H9 (cell line): ENCODE results near the gene PRKACB. TPM values are rescaled to one million over a fixed set of nuclear protein-coding genes. Genes with fewer than 3 reads are reported as not detected.

Source experiments
- DNase-seq: peaks from one replicate; pipeline ENCODE4 v3.0.0-alpha.2; 2017
- H2AFZ ChIP-seq: one replicate; pipeline ENCODE4 v1.6.1; 2013; ENCODE audit warnings: mild to moderate bottlenecking, low read length, control low read depth, moderate library complexity
- H2AK5ac ChIP-seq: 2 replicates; pipeline ENCODE4 v1.6.1; 2013; ENCODE audit warnings: low read length, control low read depth, mixed read lengths; ENCODE audit not compliant: insufficient read length
- H2BK120ac ChIP-seq: one replicate; pipeline ENCODE4 v1.6.1; 2013; ENCODE audit warnings: low read depth, mild to moderate bottlenecking, low read length, control low read depth, inconsistent platforms; ENCODE audit not compliant: poor library complexity, severe bottlenecking
- H2BK12ac ChIP-seq: 2 replicates; pipeline ENCODE4 v1.6.1; 2013; ENCODE audit warnings: low read length, control low read depth, mixed read lengths, low read depth; ENCODE audit not compliant: insufficient read length
- H2BK15ac ChIP-seq: 2 replicates; pipeline ENCODE4 v1.6.1; 2013; ENCODE audit warnings: low read depth, low read length, control low read depth
- H2BK20ac ChIP-seq: one replicate; pipeline ENCODE4 v1.6.1; 2013; ENCODE audit warnings: low read depth, mild to moderate bottlenecking, low read length, control low read depth, inconsistent platforms; ENCODE audit not compliant: poor library complexity, severe bottlenecking
- H2BK5ac ChIP-seq: 2 replicates; pipeline ENCODE4 v1.6.1; 2013; ENCODE audit warnings: low read length, control low read depth, mixed read lengths; ENCODE audit not compliant: insufficient read length
- H3K14ac ChIP-seq: 2 replicates; pipeline ENCODE4 v1.6.1; 2013; ENCODE audit warnings: low read length, control low read depth; ENCODE audit not compliant: insufficient read depth
- H3K18ac ChIP-seq: 2 replicates; pipeline ENCODE4 v1.6.1; 2013; ENCODE audit warnings: low read depth, mild to moderate bottlenecking, mixed read lengths, low read length, control low read depth; ENCODE audit not compliant: insufficient read length
- H3K23ac ChIP-seq: 2 replicates; pipeline ENCODE4 v1.6.1; 2013; ENCODE audit warnings: low read length, control low read depth, mixed read lengths, low read depth; ENCODE audit not compliant: insufficient read length
- H3K23me2 ChIP-seq: 2 replicates; pipeline ENCODE4 v1.6.1; 2013; ENCODE audit warnings: low read depth, mild to moderate bottlenecking, mixed read lengths, low read length, control low read depth; ENCODE audit not compliant: insufficient read length, poor library complexity, severe bottlenecking
- H3K27ac ChIP-seq: 2 replicates; pipeline ENCODE4 v1.5.1; 2013; ENCODE audit warnings: low read length, control low read depth, mixed read lengths, low read depth; ENCODE audit not compliant: insufficient read length
- H3K27me3 ChIP-seq: 2 replicates; pipeline ENCODE4 v1.6.1; 2013; ENCODE audit warnings: low read length, control low read depth, inconsistent platforms; ENCODE audit not compliant: insufficient read depth
- H3K4ac ChIP-seq: 2 replicates; pipeline ENCODE4 v1.6.1; 2013; ENCODE audit warnings: low read depth, mild to moderate bottlenecking, control low read depth, inconsistent platforms, low read length, moderate library complexity
- H3K4me1 ChIP-seq: 2 replicates; pipeline ENCODE4 v1.6.1; 2013; ENCODE audit warnings: low read length, control low read depth, inconsistent platforms; ENCODE audit not compliant: insufficient read depth
- H3K4me2 ChIP-seq: 2 replicates; pipeline ENCODE4 v1.6.1; 2013; ENCODE audit warnings: low read length, control low read depth, mixed read lengths; ENCODE audit not compliant: insufficient read length, insufficient read depth
- H3K56ac ChIP-seq: 2 replicates; pipeline ENCODE4 v1.6.1; 2013; ENCODE audit warnings: low read depth, mild to moderate bottlenecking, mixed read lengths, low read length, control low read depth; ENCODE audit not compliant: insufficient read length
- H3K79me1 ChIP-seq: 2 replicates; pipeline ENCODE4 v1.6.1; 2013; ENCODE audit warnings: low read depth, mild to moderate bottlenecking, moderate library complexity, low read length, control low read depth, inconsistent platforms; ENCODE audit not compliant: insufficient read depth, poor library complexity, severe bottlenecking
- H3K79me2 ChIP-seq: 2 replicates; pipeline ENCODE4 v1.6.1; 2013; ENCODE audit warnings: low read length, control low read depth, inconsistent platforms; ENCODE audit not compliant: insufficient read depth
- H3K9ac ChIP-seq: 2 replicates; pipeline ENCODE4 v1.6.1; 2013; ENCODE audit warnings: low read length, control low read depth, mixed read lengths; ENCODE audit not compliant: insufficient read length; ENCODE audit errors: extremely low read depth
- H3K9me3 ChIP-seq: one replicate; pipeline ENCODE4 v1.6.1; 2013; ENCODE audit warnings: low read depth, low read length, inconsistent platforms; ENCODE audit not compliant: control insufficient read depth
- H3T11ph ChIP-seq: one replicate; pipeline ENCODE4 v1.6.1; 2013; ENCODE audit warnings: mild to moderate bottlenecking, low read length, control low read depth, inconsistent platforms
- H4K20me1 ChIP-seq: one replicate; pipeline ENCODE4 v1.6.1; 2013; ENCODE audit not compliant: control insufficient read depth, insufficient read length, insufficient read depth
- H4K5ac ChIP-seq: 2 replicates; pipeline ENCODE4 v1.6.1; 2013; ENCODE audit warnings: low read depth, mild to moderate bottlenecking, mixed read lengths, low read length, control low read depth; ENCODE audit not compliant: insufficient read length
- H4K8ac ChIP-seq: replicated peaks from 2 replicates; pipeline ENCODE4 v1.6.1; 2013; ENCODE audit warnings: low read length, control low read depth, mixed read lengths, low read depth; ENCODE audit not compliant: insufficient read length
- H4K91ac ChIP-seq: 2 replicates; pipeline ENCODE4 v1.6.1; 2013; ENCODE audit warnings: low read depth, mild to moderate bottlenecking, moderate library complexity, mixed read lengths, low read length, control low read depth; ENCODE audit not compliant: insufficient read length
- H3K27ac Mint-ChIP-seq, 3 experiments: 2 replicates in 2 of 3; 3 replicates in 1 of 3; pipeline ENCODE4 v1.8.0; 2020 to 2021; ENCODE audit warnings: mixed read lengths in 3 of 3, mild to moderate bottlenecking in 1 of 3, moderate library complexity in 1 of 3
- H3K27me3 Mint-ChIP-seq: 2 replicates; pipeline ENCODE4 v1.8.0; 2021; ENCODE audit warnings: low read depth, mild to moderate bottlenecking, moderate library complexity, mixed read lengths
- H3K36me3 Mint-ChIP-seq, 3 experiments: 2 replicates in 2 of 3; 3 replicates in 1 of 3; pipeline ENCODE4 v1.8.0; 2020 to 2021; ENCODE audit warnings: low read depth in 3 of 3, mixed read lengths in 3 of 3; ENCODE audit not compliant: insufficient read depth in 1 of 3
- H3K4me1 Mint-ChIP-seq, 2 experiments: 2 replicates each; pipeline ENCODE4 v1.8.0; 2020; ENCODE audit warnings: mixed read lengths in 2 of 2
- H3K4me3 Mint-ChIP-seq, 2 experiments: 2 replicates in 1 of 2; 3 replicates in 1 of 2; pipeline ENCODE4 v1.8.0; 2020 to 2021; ENCODE audit warnings: mild to moderate bottlenecking in 2 of 2, mixed read lengths in 2 of 2, moderate library complexity in 1 of 2
- H3K9me3 Mint-ChIP-seq, 2 experiments: 2 replicates in 1 of 2; 3 replicates in 1 of 2; pipeline ENCODE4 v1.8.0; 2020; ENCODE audit warnings: mild to moderate bottlenecking in 2 of 2, mixed read lengths in 2 of 2, moderate library complexity in 1 of 2
- CTCF ChIP-seq: fragments of 200-600 bp; sonication (generic); conservative IDR thresholded peaks from 3 replicates; pipeline ENCODE4 v1.8.0; 2021; ENCODE audit warnings: antibody characterized with exemption, mild to moderate bottlenecking
- WGBS: extraction: QIAGEN DNeasy Blood & Tissue Kit; methylation state at CpG from one replicate; pipeline ENCODE4 v1.1.7; 2013; ENCODE audit warnings: missing lambda C conversion rate, low lambda C conversion rate, mixed read lengths; ENCODE audit not compliant: insufficient read length; ENCODE audit errors: extremely low coverage; 5-methylcytosine and 5-hydroxymethylcytosine counted together
- total RNA-seq: library from RNA; stranded (reverse); gene quantifications from 2 replicates; pipeline ENCODE4 v1.2.1, GENCODE V29; 2021

The PRKACB gene
- total RNA-seq, 1 experiment from 2014 or later = 20.7 TPM

GRCh38 chr1:84199257-84199656 is 55.2 kb downstream of the PRKACB start:
- no peak overlapping the region for H2AK5ac ChIP-seq
- H2BK12ac ChIP-seq = no peak overlapping the region
- H2BK15ac ChIP-seq = no peak overlapping the region
- no peaks in the 10 kb centered on the region for H3K23me2 ChIP-seq
- no peaks in the 10 kb centered on the region for H3K4me1 ChIP-seq
- no peak overlapping the region for H3K14ac ChIP-seq
- H2BK5ac ChIP-seq = no peak overlapping the region
- H4K91ac ChIP-seq = no peak overlapping the region
- no peak overlapping the region for H2AFZ ChIP-seq
- H3K79me2 ChIP-seq = no peaks in the 10 kb centered on the region
- no peaks in the 10 kb centered on the region for H4K20me1 ChIP-seq
- no peak for TF ChIP-seq CTCF
- H2BK20ac ChIP-seq = no peak overlapping the region
- H3T11ph ChIP-seq = no peak overlapping the region
- H3K36me3 Mint-ChIP-seq = peaks cover 11 to 14% (median 12%) of the 10 kb centered on the region in 3 experiments
- no peak overlapping the region for H4K5ac ChIP-seq
- no peaks in the 10 kb centered on the region for H3K27me3 ChIP-seq
- H3K9ac ChIP-seq = no peak overlapping the region
- H3K27ac ChIP-seq = no peak overlapping the region
- no peak overlapping the region for H3K4me2 ChIP-seq
- H3K4me1 Mint-ChIP-seq = no peaks in the 10 kb centered on the region
- DNase-seq = no peak
- WGBS = no CpG with 5 or more reads among the region's 1 CpG
- H3K79me1 ChIP-seq = no peaks in the 10 kb centered on the region
- H2BK120ac ChIP-seq = no peak overlapping the region
- H3K4ac ChIP-seq = no peak overlapping the region
- no peaks in the 10 kb centered on the region for H3K9me3 ChIP-seq
- H3K27me3 Mint-ChIP-seq = no peaks in the 10 kb centered on the region
- H3K56ac ChIP-seq = no peak overlapping the region
- H3K27ac Mint-ChIP-seq = no peak overlapping the region
- H3K9me3 Mint-ChIP-seq = 0 out of 5 replicates have a peak, but pooled peaks cover 0 to 4% of the 10 kb centered on the region in 2 experiments
- no peak overlapping the region for H4K8ac ChIP-seq
- no peak overlapping the region for H3K23ac ChIP-seq
- no peak overlapping the region for H3K18ac ChIP-seq
- H3K4me3 Mint-ChIP-seq = no peak overlapping the region
